HAP-1 (cell line): ENCODE results near the gene LSM14B.

Source experiments
- DNase-seq, 2 experiments: peaks; one replicate each; pipeline ENCODE4 v3.0.0-alpha.2; 2016 to 2020; ENCODE audit warnings: low spot score in 2 of 2
- H3K27me3 ChIP-seq: fragments of 250-450 bp; sonication (Bioruptor Pico); 2 replicates; pipeline ENCODE4 v1.5.1; 2020; ENCODE audit warnings: low read depth, mild to moderate bottlenecking, moderate library complexity
- H3K36me3 ChIP-seq: fragments of 250-450 bp; sonication (Bioruptor Pico); replicated peaks from 2 replicates; pipeline ENCODE4 v1.5.1; 2020; ENCODE audit warnings: mild to moderate bottlenecking
- H3K4me1 ChIP-seq: fragments of 250-450 bp; sonication (Bioruptor Pico); 2 replicates; pipeline ENCODE4 v1.5.1; 2020; ENCODE audit warnings: mild to moderate bottlenecking
- H3K4me3 ChIP-seq: fragments of 250-450 bp; sonication (Bioruptor Pico); 2 replicates; pipeline ENCODE4 v1.5.1; 2020; ENCODE audit warnings: mild to moderate bottlenecking, moderate library complexity
- H3K9me3 ChIP-seq: fragments of 250-450 bp; sonication (Bioruptor Pico); 2 replicates; pipeline ENCODE4 v1.5.1; 2020; ENCODE audit warnings: mild to moderate bottlenecking, moderate library complexity
- in situ Hi-C: fragments of 300-500 bp; cut with MboI; formaldehyde crosslinking; loops from 3 replicates; pipeline ENCODE4 v1.14.3; 2020; ENCODE audit warnings: low sequenced_read_pairs, inconsistent platforms, mixed read lengths

Gene LSM14B

DNA sequence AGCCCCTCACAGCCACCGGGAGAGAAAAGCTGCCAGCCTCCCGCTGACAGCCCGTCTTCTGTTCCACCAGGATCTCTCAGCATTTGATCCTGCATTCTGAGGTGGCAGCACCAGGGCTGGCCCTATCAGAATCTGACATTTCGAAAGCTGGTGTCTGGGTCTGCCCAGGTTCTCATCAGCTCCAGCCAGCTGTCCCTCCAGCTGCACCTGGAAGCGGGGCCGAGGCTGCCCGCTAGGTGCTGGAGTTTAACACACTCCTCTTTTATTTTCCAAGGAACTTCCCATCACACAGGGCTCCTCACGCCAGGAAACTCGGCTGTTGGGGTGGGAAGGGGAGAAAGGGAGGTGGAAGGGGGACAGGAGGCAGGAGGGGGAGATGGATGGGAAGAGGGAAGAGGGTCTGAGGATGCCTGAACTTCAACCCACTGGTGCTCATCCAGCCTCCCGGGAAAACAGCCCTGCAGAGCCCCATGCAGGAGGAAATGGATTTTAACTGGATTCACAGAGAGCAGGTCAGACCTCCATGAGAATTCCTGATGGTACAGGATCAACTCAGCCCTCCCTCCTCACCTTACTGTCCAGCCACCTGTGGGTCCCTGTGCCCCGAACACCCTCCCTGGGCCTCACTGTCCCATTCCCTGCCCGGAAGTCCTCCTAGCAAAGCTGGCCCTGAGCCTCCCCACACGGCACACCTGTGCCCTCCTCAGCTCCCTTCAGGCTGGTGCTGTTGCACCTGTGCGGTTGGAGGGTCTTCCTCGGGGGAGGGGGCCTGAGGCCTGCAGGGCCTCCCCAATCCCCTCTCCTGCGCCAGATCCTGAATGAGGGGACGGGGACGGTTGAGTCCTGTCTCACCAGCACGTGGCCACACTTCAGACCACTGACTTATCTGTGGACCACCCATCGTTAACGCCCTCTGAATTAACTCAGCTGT, 3.9 kb upstream of the LSM14B start:
- Histone ChIP-seq H3K9me3 (no peaks in the 10 kb centered on the region), H3K4me1 (peaks cover 4% of the 10 kb centered on the region; the same call in 1 of the 2 replicates), H3K4me3 (no peak overlapping the region), H3K27me3 (no peaks in the 10 kb centered on the region), H3K36me3 (no peaks in the 10 kb centered on the region; the same call in 1 of the 2 replicates)
- no peak for DNase-seq
- in situ Hi-C loops: no loop called here

DNA sequence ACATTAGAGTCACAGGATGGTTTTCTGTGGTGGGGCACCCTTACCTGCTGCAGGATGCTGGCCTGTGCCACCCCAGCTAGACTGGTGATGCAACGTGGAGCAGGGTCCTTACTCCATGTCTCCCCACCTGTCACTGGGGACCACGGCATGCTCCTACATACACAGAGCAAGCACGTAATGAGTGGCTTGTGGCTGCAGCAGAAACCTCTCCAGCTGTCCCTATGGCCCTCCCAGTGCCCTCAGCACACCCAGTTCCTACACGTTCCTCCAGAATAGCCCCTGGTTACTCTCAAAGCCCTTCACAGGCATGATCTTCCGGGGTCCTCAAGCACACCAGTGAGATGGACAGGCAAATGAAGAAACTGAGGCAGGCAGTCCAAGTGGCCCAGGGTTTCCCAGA, 3.2 kb upstream of the LSM14B start:
- Histone ChIP-seq H3K9me3 (no peaks in the 10 kb centered on the region), H3K4me3 (no peak overlapping the region), H3K4me1 (peaks cover 8% of the 10 kb centered on the region; the same call in 1 of the 2 replicates), H3K27me3 (no peaks in the 10 kb centered on the region), H3K36me3 (peaks cover under 1% of the 10 kb centered on the region; the same call in 1 of the 2 replicates)
- DNase-seq: no peak
- in situ Hi-C loops: no loop called here

DNA sequence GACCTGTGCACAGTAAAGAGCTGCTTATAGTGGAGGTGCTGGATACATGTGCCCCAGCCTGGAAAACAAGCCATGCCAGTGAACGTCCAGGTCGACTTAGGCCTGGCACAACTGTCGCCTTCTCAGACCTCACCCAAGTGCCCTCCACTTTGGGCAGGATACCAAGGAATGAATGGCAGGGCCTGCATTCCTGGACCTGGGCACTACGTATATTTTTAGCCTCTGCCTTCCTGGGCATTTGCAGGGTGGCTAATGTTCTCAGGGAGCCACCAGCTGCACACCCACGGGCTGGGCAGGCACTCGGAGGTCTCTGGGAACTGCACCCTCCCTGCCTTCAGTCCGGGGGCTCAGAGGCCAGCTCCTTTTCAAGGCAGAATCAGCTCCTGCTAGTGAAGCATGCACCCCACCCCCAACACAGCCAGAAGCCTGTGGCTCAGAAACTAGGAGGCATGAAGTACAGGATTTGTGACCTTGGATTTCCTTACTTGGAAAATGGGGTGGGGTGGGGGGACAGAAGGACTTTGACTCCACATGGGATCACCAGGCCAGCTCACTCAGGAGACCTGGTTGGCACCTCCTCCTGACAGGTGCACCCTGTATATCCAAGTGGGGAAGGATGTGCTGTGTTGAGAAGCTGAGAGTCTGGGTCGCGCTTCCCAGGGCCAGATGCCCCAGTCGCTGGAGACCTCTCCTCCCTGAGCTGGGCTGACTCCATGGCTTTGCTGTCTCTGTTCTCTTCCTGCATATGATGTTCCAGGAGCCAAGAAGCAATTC, 2.5 kb upstream of the LSM14B start:
- peaks cover 7% of the 10 kb centered on the region for H3K36me3 ChIP-seq
- in situ Hi-C loops: loop anchor here (5.0 kb wide), 1 partner anchor 57 kb away; no protein-coding TSS in a partner anchor
- no peaks in the 10 kb centered on the region for H3K27me3 ChIP-seq
- no peak overlapping the region for H3K4me3 ChIP-seq
- no peaks in the 10 kb centered on the region for H3K9me3 ChIP-seq
- DNase-seq: no peak
- peaks cover 8% of the 10 kb centered on the region; the same call in 1 of the 2 replicates for H3K4me1 ChIP-seq

DNA sequence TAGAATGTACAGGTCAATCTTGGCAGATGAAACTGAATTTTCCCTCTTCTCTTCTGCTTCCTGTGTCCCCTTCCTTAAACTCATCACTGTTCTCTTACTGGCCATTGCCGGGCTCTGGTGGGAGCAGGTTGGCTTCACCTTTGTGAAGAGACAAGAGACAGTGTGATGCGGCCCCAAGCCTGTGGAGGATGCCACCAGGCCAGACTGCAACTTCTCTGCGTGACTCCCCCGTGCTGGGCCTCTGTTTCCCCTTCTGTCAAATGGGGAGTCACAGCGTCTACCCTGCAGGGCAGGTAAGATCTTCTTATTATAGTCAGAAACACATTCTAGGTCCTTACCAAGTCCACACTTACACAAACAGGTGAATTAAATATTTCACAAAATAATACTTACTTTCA, 1.9 kb upstream of the LSM14B start:
- Histone ChIP-seq H3K4me3 (no peak overlapping the region), H3K36me3 (peaks cover 13% of the 10 kb centered on the region), H3K4me1 (peaks cover 8% of the 10 kb centered on the region; the same call in 1 of the 2 replicates), H3K27me3 (no peaks in the 10 kb centered on the region), H3K9me3 (no peaks in the 10 kb centered on the region)
- in situ Hi-C loops: loop anchor here (5.0 kb wide), 1 partner anchor 58 kb away; no protein-coding TSS in a partner anchor
- DNase-seq: no peak

DNA sequence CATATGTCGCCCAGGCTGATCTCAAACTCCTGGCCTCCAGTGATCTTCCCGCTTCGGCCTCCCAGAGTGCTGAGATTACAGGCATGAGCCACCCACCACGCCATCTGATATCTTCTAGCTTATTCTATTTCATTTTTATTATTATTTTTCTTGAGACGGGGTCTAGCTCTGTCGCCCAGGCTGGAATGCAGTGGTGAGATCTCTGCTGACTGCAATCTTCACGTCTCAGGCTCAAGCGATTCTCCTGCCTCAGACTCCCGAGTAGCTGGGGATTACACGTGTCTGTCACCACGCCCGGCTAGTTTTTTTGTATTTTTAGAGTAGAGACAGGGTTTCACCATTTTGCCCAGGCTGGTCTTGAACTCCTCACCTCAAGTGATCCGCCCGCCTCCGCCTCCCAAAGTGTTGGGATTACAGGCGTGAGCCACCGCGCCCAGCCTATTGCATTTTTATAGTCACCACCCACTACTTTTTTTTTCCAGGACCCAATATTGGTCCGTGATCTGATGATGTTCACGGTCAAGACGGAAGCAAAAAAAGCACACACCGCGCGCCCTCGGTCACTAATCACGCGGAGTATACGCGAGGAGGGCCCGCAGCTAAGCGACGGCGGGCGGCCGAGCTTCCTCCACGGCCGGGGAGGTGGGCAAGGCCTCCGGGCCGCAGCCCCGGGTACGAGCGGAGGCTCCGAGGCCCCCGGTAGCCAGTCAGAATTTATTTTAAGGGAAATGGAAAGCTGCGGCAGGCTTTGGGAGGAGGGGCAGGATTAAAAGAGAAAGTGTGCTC, 1.1 kb upstream of the LSM14B start:
- DNase-seq: no peak
- in situ Hi-C loops: loop anchor here (5.0 kb wide), 1 partner anchor 59 kb away; no protein-coding TSS in a partner anchor

DNA sequence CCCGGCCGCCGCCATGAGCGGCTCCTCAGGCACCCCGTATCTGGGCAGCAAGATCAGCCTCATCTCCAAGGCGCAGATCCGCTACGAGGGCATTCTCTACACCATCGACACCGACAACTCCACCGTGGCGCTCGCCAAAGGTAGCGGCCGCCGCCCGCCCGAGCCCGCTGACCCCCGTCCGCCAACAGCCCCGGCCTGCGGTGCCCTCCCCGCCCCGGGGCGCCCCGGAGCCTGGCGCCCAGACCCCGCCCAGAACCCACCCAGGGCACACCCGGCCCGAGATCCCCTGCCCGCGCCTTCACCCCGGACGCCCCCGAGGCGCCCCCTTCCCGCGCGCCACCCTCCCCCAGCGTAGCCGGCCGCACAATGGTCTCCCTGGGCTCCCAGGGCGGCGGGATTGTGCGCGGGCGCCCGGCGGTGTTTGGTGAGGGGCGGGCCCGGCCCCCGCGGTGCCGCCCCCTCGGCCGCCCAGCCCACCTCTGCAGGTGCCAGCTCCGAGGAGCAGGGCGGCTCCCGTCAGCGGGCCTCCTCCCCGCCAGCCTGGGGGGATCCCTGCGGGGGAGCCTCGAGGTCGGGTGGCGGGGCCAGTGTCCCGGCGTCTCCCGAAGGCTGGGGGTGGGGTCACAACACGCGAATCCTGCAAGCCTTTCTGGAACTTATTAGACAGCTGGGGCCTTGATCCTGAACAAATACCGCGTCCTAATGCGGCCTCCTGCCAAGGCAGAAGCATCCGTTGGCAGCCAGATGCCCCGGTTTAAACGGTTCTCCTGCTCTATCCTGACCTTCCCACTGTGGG, 577 bp downstream of the LSM14B start:
- Histone ChIP-seq H3K27me3 (no peaks in the 10 kb centered on the region), H3K4me3 (peak overlapping the region; percentile 47), H3K36me3 (peaks cover 36% of the 10 kb centered on the region), H3K4me1 (peaks cover 8% of the 10 kb centered on the region; the same call in 1 of the 2 replicates), H3K9me3 (no peaks in the 10 kb centered on the region)
- in situ Hi-C loops: loop anchor here (5.0 kb wide), 1 partner anchor 61 kb away; no protein-coding TSS in a partner anchor
- DNase-seq: peak in 1 of 2 experiments; percentile 62

More for the DNA sequence above, 1.1 kb upstream of the LSM14B start:
- H3K36me3 ChIP-seq: peaks cover 21% of the 10 kb centered on the region
- peak overlapping the region; percentile 46 for H3K4me3 ChIP-seq
- peaks cover 8% of the 10 kb centered on the region; the same call in 1 of the 2 replicates for H3K4me1 ChIP-seq
- H3K27me3 ChIP-seq: no peaks in the 10 kb centered on the region
- H3K9me3 ChIP-seq: no peaks in the 10 kb centered on the region

GRCh38 chr20:62123450-62124118, 1.3 kb downstream of the LSM14B start:
- in situ Hi-C loops: loop anchor here (5.0 kb wide), 1 partner anchor 61 kb away; no protein-coding TSS in a partner anchor
- peak in 1 of 2 experiments; percentile 41 for DNase-seq
- H3K4me3 ChIP-seq: peak overlapping the region; percentile 47
- H3K4me1 ChIP-seq: peaks cover 8% of the 10 kb centered on the region; the same call in 1 of the 2 replicates
- H3K27me3 ChIP-seq: no peaks in the 10 kb centered on the region
- peaks cover 43% of the 10 kb centered on the region for H3K36me3 ChIP-seq
- H3K9me3 ChIP-seq: no peaks in the 10 kb centered on the region

GRCh38 chr20:62126141-62126540, 3.9 kb downstream of the LSM14B start:
- Histone ChIP-seq H3K27me3 (no peaks in the 10 kb centered on the region), H3K36me3 (peaks cover 69% of the 10 kb centered on the region), H3K9me3 (no peaks in the 10 kb centered on the region), H3K4me3 (no peak overlapping the region), H3K4me1 (peaks cover 7% of the 10 kb centered on the region; the same call in 1 of the 2 replicates)
- DNase-seq: no peak
- in situ Hi-C loops: no loop called here

DNA sequence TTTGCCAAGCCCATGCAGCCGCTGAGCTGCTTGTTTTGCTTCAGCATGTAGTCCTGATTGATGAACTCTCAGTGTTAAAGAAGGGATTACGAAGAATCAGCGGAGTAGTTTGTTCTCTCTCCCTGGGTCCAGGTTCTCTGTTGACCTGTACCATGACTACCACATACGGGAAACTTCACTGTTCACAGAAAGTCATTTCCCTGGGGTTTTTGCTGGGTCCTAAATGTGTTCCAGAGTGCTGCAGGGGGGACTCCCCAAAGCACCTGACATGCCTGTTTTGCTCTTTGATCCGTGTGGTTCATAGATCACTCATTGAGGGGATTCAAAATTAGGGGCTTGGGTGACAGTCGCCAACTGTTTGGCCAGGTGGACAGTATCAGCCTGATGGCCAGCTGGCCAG, 5.5 kb downstream of the LSM14B start:
- Histone ChIP-seq H3K4me1 (peaks cover 6% of the 10 kb centered on the region; the same call in 1 of the 2 replicates), H3K36me3 (peaks cover 85% of the 10 kb centered on the region), H3K27me3 (no peaks in the 10 kb centered on the region), H3K9me3 (no peaks in the 10 kb centered on the region), H3K4me3 (no peak overlapping the region)
- no peak for DNase-seq
- in situ Hi-C loops: no loop called here

DNA sequence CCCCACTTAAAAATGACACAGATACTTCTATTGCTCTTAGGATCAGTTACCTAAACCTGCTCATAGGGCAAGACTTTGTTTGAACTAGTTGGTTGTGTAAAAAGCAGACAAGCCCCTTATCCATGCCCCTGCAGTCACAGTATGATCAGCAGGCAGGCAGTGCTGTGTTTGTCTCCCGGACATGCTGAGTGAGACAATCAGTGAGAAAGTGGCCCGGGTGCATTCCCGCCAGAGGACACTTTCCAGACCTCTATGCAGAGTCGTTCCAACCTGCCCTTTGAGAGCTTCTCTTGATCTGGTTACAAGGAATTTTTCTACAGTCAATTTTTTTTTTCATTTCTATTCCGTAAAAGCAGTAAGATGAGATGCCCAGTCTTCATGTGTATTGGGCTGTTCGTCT, 6.2 kb downstream of the LSM14B start:
- Histone ChIP-seq H3K9me3 (no peaks in the 10 kb centered on the region), H3K27me3 (no peaks in the 10 kb centered on the region), H3K4me3 (no peak overlapping the region), H3K4me1 (peaks cover 3% of the 10 kb centered on the region; the same call in 1 of the 2 replicates), H3K36me3 (peaks cover 92% of the 10 kb centered on the region)
- in situ Hi-C loops: no loop called here
- DNase-seq: no peak

DNA sequence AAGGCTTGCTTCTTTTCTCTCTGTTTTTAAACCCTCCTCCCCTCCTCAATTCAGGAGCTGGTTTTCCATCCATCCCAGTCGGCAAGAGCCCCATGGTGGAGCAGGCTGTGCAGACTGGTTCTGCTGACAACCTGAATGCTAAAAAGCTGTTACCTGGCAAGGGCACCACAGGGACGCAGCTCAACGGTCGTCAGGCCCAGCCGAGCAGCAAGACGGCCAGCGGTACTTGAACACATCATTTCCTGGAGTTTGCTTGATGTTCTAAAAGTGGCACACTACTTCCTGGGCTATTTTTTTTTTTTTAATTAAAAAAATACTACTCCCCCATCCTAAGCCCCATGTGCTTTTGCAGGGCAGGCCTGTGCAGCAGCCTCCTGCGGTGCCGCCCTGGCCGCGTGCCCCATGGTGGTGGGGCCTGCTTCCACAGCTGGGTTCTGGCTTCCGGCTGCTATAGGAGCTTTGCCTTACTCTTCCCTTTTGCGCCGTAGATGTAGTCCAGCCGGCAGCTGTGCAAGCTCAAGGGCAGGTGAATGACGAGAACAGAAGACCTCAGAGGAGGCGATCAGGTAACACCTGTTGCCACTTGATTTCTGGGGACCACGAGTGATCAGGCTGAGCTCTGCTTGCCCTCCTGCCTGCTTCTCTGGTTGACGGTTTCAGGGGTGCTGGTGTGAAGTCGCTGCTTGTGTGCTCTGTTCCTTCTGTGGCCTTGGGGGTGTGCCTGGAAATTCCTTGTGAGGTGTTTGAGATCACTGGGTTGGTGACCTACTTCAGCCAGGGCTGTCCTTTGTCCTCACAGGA, 7.7 kb downstream of the LSM14B start:
- DNase-seq: no peak
- in situ Hi-C loops: no loop called here
- Histone ChIP-seq H3K4me1 (no peaks in the 10 kb centered on the region), H3K4me3 (no peak overlapping the region), H3K36me3 (peaks cover 95% of the 10 kb centered on the region), H3K27me3 (no peaks in the 10 kb centered on the region), H3K9me3 (no peaks in the 10 kb centered on the region)
